GM12878 (cell line): ENCODE data around the gene NDE1. TPM values are rescaled to one million over a fixed set of nuclear protein-coding genes. Genes with fewer than 3 reads are reported as not detected.
"Not testable (repeated sequence)": the region's sequence is repeated elsewhere in the genome, so short reads cannot be mapped to it uniquely, and the experiment has no call there.

Experiments
- ATAC-seq: fragments of 200-7000 bp; cut with Tn5 transposase; 3 replicates; pipeline ENCODE4 v1.9.1; 2020; ENCODE audit warnings: mild to moderate bottlenecking, moderate library complexity
- BruUV-seq: library from RNA; stranded (reverse); fragments of 400-500 nt; replicated peaks from 2 replicates; lab custom pipeline; 2021; lab: Mats Ljungman, UMichigan
- CTCF ChIA-PET: fragments of 300-600 bp; sonication (Branson Sonifier 250); formaldehyde crosslinking; extraction: SDS; loops from one replicate; lab custom pipeline; 2021; ENCODE audit warnings: inconsistent platforms; lab: Yijun Ruan, JAX
- POLR2A ChIA-PET: fragments of 350-600 bp; formaldehyde crosslinking; extraction: SDS; loops from one replicate; lab custom pipeline; 2021; ENCODE audit warnings: inconsistent platforms; lab: Charles Lee
- RAD21 ChIA-PET: fragments of 300-600 bp; sonication (Branson Sonifier 250); formaldehyde crosslinking; loops from one replicate; lab custom pipeline; 2023; ENCODE audit warnings: antibody characterized with exemption; ENCODE audit not compliant: unreplicated experiment; lab: Charles Lee
- SMC1A ChIA-PET: fragments of 300-600 bp; sonication (Branson Sonifier 250); formaldehyde crosslinking; loops from one replicate; lab custom pipeline; 2023; ENCODE audit not compliant: unreplicated experiment, uncharacterized antibody; lab: Charles Lee
- DNase-seq: peaks from one replicate; pipeline ENCODE4 v3.0.0-alpha.2; 2011; ENCODE audit warnings: low read depth, low spot score
- FAIRE-seq: peaks from 3 replicates; lab custom pipeline; 2011; peaks lifted over from hg19 to GRCh38; lab: Jason Lieb, UNC
- H2AFZ ChIP-seq: 2 replicates; pipeline ENCODE4 v1.6.0; 2011; ENCODE audit warnings: low read depth, low read length, control low read depth; ENCODE audit not compliant: control insufficient read depth
- H3K27ac ChIP-seq: 2 replicates; pipeline ENCODE4 v1.5.1; 2011; ENCODE audit warnings: control low read depth; ENCODE audit not compliant: control insufficient read depth, insufficient read depth
- H3K27me3 ChIP-seq, 2 experiments: replicated peaks in 1 of 2; 2 replicates each; pipeline versions ENCODE4 v1.6.0 to v1.6.1; 2011; ENCODE audit warnings: low read length in 1 of 2; ENCODE audit not compliant: control insufficient read depth in 2 of 2, insufficient read depth in 2 of 2
- H3K36me3 ChIP-seq, 2 experiments: 2 replicates each; pipeline ENCODE4 v1.5.1; 2011; ENCODE audit warnings: low read length in 1 of 2; ENCODE audit not compliant: control insufficient read depth in 2 of 2, insufficient read depth in 2 of 2
- H3K4me1 ChIP-seq: 2 replicates; pipeline ENCODE4 v1.6.1; 2011; ENCODE audit warnings: mild to moderate bottlenecking, low read length, moderate library complexity, mixed read lengths; ENCODE audit not compliant: control insufficient read depth, insufficient read depth
- H3K4me2 ChIP-seq: 2 replicates; pipeline ENCODE4 v1.6.0; 2011; ENCODE audit warnings: control low read depth; ENCODE audit not compliant: control insufficient read depth, insufficient read depth
- H3K4me3 ChIP-seq: fragments of 200-600 bp; sonication (generic); 2 replicates; pipeline ENCODE4 v1.5.1; 2016
- H3K79me2 ChIP-seq: 2 replicates; pipeline ENCODE4 v1.6.0; 2011; ENCODE audit warnings: low read length; ENCODE audit not compliant: control insufficient read depth, insufficient read depth
- H3K9ac ChIP-seq: 2 replicates; pipeline ENCODE4 v1.8.0; 2011; ENCODE audit warnings: low read length, control low read depth, mixed read lengths; ENCODE audit not compliant: control insufficient read depth, insufficient read depth
- H3K9me3 ChIP-seq: replicated peaks from 3 replicates; pipeline ENCODE4 v1.5.1; 2011; ENCODE audit warnings: mild to moderate bottlenecking, low read length; ENCODE audit not compliant: control insufficient read depth, insufficient read depth
- H4K20me1 ChIP-seq: 2 replicates; pipeline ENCODE4 v1.6.0; 2011; ENCODE audit not compliant: control insufficient read depth, insufficient read depth
- EED ChIP-seq: sonication (generic); IDR thresholded peaks from 2 replicates; pipeline ENCODE4 v1.6.1; 2016; ENCODE audit warnings: antibody characterized with exemption, low read depth
- IKZF1 ChIP-seq: fragments of 450-650 bp; conservative IDR thresholded peaks from 2 replicates; pipeline ENCODE4 v1.6.1; 2017; ENCODE audit warnings: antibody characterized with exemption, mild to moderate bottlenecking
- IKZF2 ChIP-seq, 2 experiments: fragments of 450-650 bp; IDR thresholded peaks; 2 replicates each; pipeline ENCODE4 v1.6.1; 2017; ENCODE audit warnings: mild to moderate bottlenecking in 2 of 2, moderate library complexity in 2 of 2
- MLLT1 ChIP-seq: fragments of 450-650 bp; IDR thresholded peaks from 2 replicates; pipeline ENCODE4 v1.6.1; 2016; ENCODE audit warnings: mild to moderate bottlenecking
- RELB ChIP-seq: fragments of 450-650 bp; IDR thresholded peaks from 2 replicates; pipeline ENCODE4 v1.6.1; 2017; ENCODE audit warnings: low read depth, mild to moderate bottlenecking, moderate library complexity
- WGBS: methylation state at CpG from one replicate; pipeline ENCODE4 v1.1.6; 2016; ENCODE audit warnings: low lambda C conversion rate; ENCODE audit not compliant: insufficient replicate concordance, insufficient coverage; ENCODE audit errors: missing lambda C conversion rate; 5-methylcytosine and 5-hydroxymethylcytosine counted together
- in situ Hi-C: fragments of 300-500 bp; cut with MboI; formaldehyde crosslinking; loops from 9 replicates; pipeline ENCODE4 v1.14.3; 2018; ENCODE audit warnings: mixed read lengths
- intact Hi-C: fragments of 100-400 bp; cut with micrococcal nuclease; formaldehyde crosslinking; loops from one replicate; pipeline ENCODE4 v1.14.2; 2022; ENCODE audit not compliant: unreplicated experiment
- polyA plus RNA-seq, 11 experiments: library from polyadenylated mRNA; depleted of rRNA in 4 of 11; unstranded in 6 of 11; stranded (reverse) in 5 of 11; fragments of >200 nt; fragmentation: Nextera tagmentation in 4 of 11; fragmentation: Illumina TruSeq in 1 of 11; extraction: Ambion mirVana in 4 of 11; extraction: Trizol in 1 of 11; gene quantifications; 1 replicate in 1 of 11; 2 replicates in 10 of 11; pipeline versions ENCODE4 v1.2.1 to v1.2.3, GENCODE V29; 2011 to 2016; ENCODE audit warnings: inconsistent platforms in 2 of 11, missing spikeins in 2 of 11, low read depth in 1 of 11
- total RNA-seq, 4 experiments: library from RNA; depleted of rRNA in 3 of 4; stranded (reverse); fragments of >200 nt in 3 of 4; fragmentation: Illumina TruSeq in 1 of 4; extraction: Trizol in 1 of 4; gene quantifications; 2 replicates each; pipeline versions ENCODE4 v1.2.1 to v1.2.3, GENCODE V29; 2013 to 2021

Gene NDE1
- total and polyA plus RNA-seq, 10 of the 15 experiments (the other 5 are each of a cell fraction or from before 2014, with no cell fraction given): 5.7 to 148 (median 87.8) TPM

GRCh38 chr16:15646557-15647293 lies 3.3 kb upstream of the NDE1 start:
- DNase-seq, H4K20me1 ChIP-seq, intact Hi-C loops, H3K9ac ChIP-seq, H3K36me3 ChIP-seq, H3K4me3 ChIP-seq, FAIRE-seq, H3K9me3 ChIP-seq, H3K27me3 ChIP-seq, BruUV-seq, ATAC-seq: not testable (repeated sequence)
- peak overlapping the region; percentile 62 for H3K4me2 ChIP-seq
- H3K27ac ChIP-seq: peak overlapping the region; percentile 97
- H3K4me1 ChIP-seq: peaks cover 26% of the 10 kb centered on the region
- ChIA-PET SMC1A (interaction anchor here (1.4 to 5.5 kb wide), 4 partner anchors 12 to 57 kb away, joined by 4 to 43 read pairs (median 5); no protein-coding TSS in a partner anchor), CTCF (interaction anchor here (0.5 to 1.4 kb wide), 5 partner anchors 11 to 105 kb away, joined by 3 to 6 read pairs (median 3); no protein-coding TSS in a partner anchor), POLR2A (interaction anchor here (0.6 kb wide), 1 partner anchor 23 kb away, joined by 5 read pairs; no protein-coding TSS in a partner anchor), RAD21 (interaction anchor here (1.6 kb wide), 1 partner anchor 109 kb away, joined by 5 read pairs; no protein-coding TSS in a partner anchor)
- WGBS: 60% methylated on average over 13 of the region's 13 CpGs
- peaks cover 26% of the 10 kb centered on the region for H3K79me2 ChIP-seq
- peak overlapping the region; percentile 31 for H2AFZ ChIP-seq
- in situ Hi-C loops: loop anchor here (25.0 kb wide), 1 partner anchor 1009 kb away; the partner anchor contains the start of genes BFAR and PARN
- TF ChIP-seq MLLT1 (peak; percentile 84), IKZF2 (IDR thresholded peaks at IDR 0.05) (peak; percentile 39 to 56; a peak in 3 of 4 replicates), EED (peak; percentile 21; the same call in 1 of the 2 replicates), RELB (0 out of 2 replicates have a peak, but pooled peaks have one; percentile 24), IKZF1 (peak; percentile 49)
